Fibroblast of the aortic adventitia (primary cell): ENCODE measurements around the gene COA3. TPM values are rescaled to one million over a fixed set of nuclear protein-coding genes. Genes with fewer than 3 reads are reported as not detected.

Experiments used
- DNase-seq: peaks from one replicate; pipeline ENCODE4 v3.0.0-alpha.2; 2010; ENCODE audit warnings: low read depth
- H3K4me3 ChIP-seq: 2 replicates; pipeline ENCODE4 v1.5.1; 2011; ENCODE audit warnings: low read depth, mild to moderate bottlenecking, control low read depth, low read length, moderate library complexity
- CTCF ChIP-seq: IDR thresholded peaks from 2 replicates; pipeline ENCODE4 v1.5.1; 2011; ENCODE audit warnings: mild to moderate bottlenecking, low read length, control low read depth, inconsistent platforms; ENCODE audit not compliant: insufficient read depth
- total RNA-seq: library from RNA; depleted of rRNA; stranded (reverse); fragments of >200 nt; gene quantifications from 2 replicates; pipeline ENCODE4 v1.2.3, GENCODE V29; 2012; ENCODE audit warnings: low replicate concordance

COA3 gene
- total RNA-seq = 40.8 and 67.5 TPM in 2 replicates

- no peak for TF ChIP-seq CTCF
- peak; percentile 80 for DNase-seq
- peak within 1 kb of the TSS; percentile 97 for H3K4me3 ChIP-seq
Measured at GRCh38 chr17:42798383-42799380, at the start of gene COA3, which contains the start of gene CNTD1. COA3 (minus strand) TSS chr17:42798704; CDS start chr17:42798681, 23 bp downstream. CNTD1 (plus strand) TSS chr17:42798861; CDS start chr17:42799068, 207 bp downstream.

- no peak overlapping the region for H3K4me3 ChIP-seq
- TF ChIP-seq CTCF = no peak
- DNase-seq = no peak
Measured at GRCh38 chr17:42848093-42848492, 49.6 kb upstream of the COA3 start.

GRCh38 chr17:42846594-42847280, 48.2 kb upstream of the COA3 start:
- no peak for TF ChIP-seq CTCF
- peak; percentile 41 for DNase-seq
- H3K4me3 ChIP-seq = no peak overlapping the region

- no peak for TF ChIP-seq CTCF
- no peak overlapping the region for H3K4me3 ChIP-seq
- no peak for DNase-seq
Measured at GRCh38 chr17:42845918-42846593, 47.6 kb upstream of the COA3 start.

- no peak overlapping the region for H3K4me3 ChIP-seq
- DNase-seq = no peak
- TF ChIP-seq CTCF = no peak
Measured at GRCh38 chr17:42845556-42845917, 47.0 kb upstream of the COA3 start.

- no peak for DNase-seq
- no peak overlapping the region for H3K4me3 ChIP-seq
- TF ChIP-seq CTCF = no peak
Measured at GRCh38 chr17:42844761-42845555, 46.5 kb upstream of the COA3 start.
